ENCODE data around the gene MB21D2. TPM values are rescaled to one million over a fixed set of nuclear protein-coding genes. Genes with fewer than 3 reads are reported as not detected.

The MB21D2 gene
- polyA plus RNA-seq, 2 donors, result 0.61 to 1.6 TPM

GRCh38 chr3:192831801-192832347, 85.8 kb downstream of the MB21D2 start:
- H3K27ac ChIP-seq (ENCODE audit: low read depth in 2 of 2, low read length in 1 of 2), result no peak overlapping the region
- no peaks in the 10 kb centered on the region for H3K4me1 ChIP-seq (ENCODE audit: control insufficient read depth in 2 of 2, insufficient read depth in 2 of 2, low read length in 1 of 2)
- H3K4me3 ChIP-seq (ENCODE audit: low read depth in 1 of 2, low read length in 2 of 2), result no peak overlapping the region

GRCh38 chr3:192831111-192831644, 86.5 kb downstream of the MB21D2 start:
- no peaks in the 10 kb centered on the region for H3K36me3 ChIP-seq (ENCODE audit: control insufficient read depth in 2 of 2, insufficient read depth in 2 of 2, low read length in 1 of 2)
- H3K9me3 ChIP-seq (ENCODE audit: control insufficient read depth in 2 of 2, insufficient read depth in 1 of 2, low read depth in 1 of 2, low read length in 1 of 2), result no peaks in the 10 kb centered on the region
- no peaks in the 10 kb centered on the region for H3K4me1 ChIP-seq (ENCODE audit: control insufficient read depth in 2 of 2, insufficient read depth in 2 of 2, low read length in 1 of 2)
- no peak overlapping the region for H3K27ac ChIP-seq (ENCODE audit: low read depth in 2 of 2, low read length in 1 of 2)
- no peaks in the 10 kb centered on the region for H3K27me3 ChIP-seq (ENCODE audit: control insufficient read depth in 1 of 2, insufficient read depth in 2 of 2, low read length in 2 of 2)
- WGBS, 2 donors, result 55 to 62% methylated on average over 6 of the region's 6 CpGs
- no peak overlapping the region for H3K4me3 ChIP-seq (ENCODE audit: low read depth in 1 of 2, low read length in 2 of 2)

More at GRCh38 chr3:192831801-192832347, 85.8 kb downstream of the MB21D2 start:
- 36 to 45% methylated on average over 1 of the region's 1 CpG for WGBS, 2 donors
- no peaks in the 10 kb centered on the region for H3K36me3 ChIP-seq (ENCODE audit: control insufficient read depth in 2 of 2, insufficient read depth in 2 of 2, low read length in 1 of 2)
- no peaks in the 10 kb centered on the region for H3K9me3 ChIP-seq (ENCODE audit: control insufficient read depth in 2 of 2, insufficient read depth in 1 of 2, low read depth in 1 of 2, low read length in 1 of 2)
- no peaks in the 10 kb centered on the region for H3K27me3 ChIP-seq (ENCODE audit: control insufficient read depth in 1 of 2, insufficient read depth in 2 of 2, low read length in 2 of 2)

- H3K36me3 ChIP-seq (ENCODE audit: control insufficient read depth in 2 of 2, insufficient read depth in 2 of 2, low read length in 1 of 2), result no peaks in the 10 kb centered on the region
- H3K4me1 ChIP-seq (ENCODE audit: control insufficient read depth in 2 of 2, insufficient read depth in 2 of 2, low read length in 1 of 2), result no peaks in the 10 kb centered on the region
- 79 to 81% methylated on average over 7 of the region's 7 CpGs for WGBS, 2 donors
- H3K9me3 ChIP-seq (ENCODE audit: control insufficient read depth in 2 of 2, insufficient read depth in 1 of 2, low read depth in 1 of 2, low read length in 1 of 2), result no peaks in the 10 kb centered on the region
- no peak overlapping the region for H3K4me3 ChIP-seq (ENCODE audit: low read depth in 1 of 2, low read length in 2 of 2)
- no peak overlapping the region for H3K27ac ChIP-seq (ENCODE audit: low read depth in 2 of 2, low read length in 1 of 2)
- H3K27me3 ChIP-seq (ENCODE audit: control insufficient read depth in 1 of 2, insufficient read depth in 2 of 2, low read length in 2 of 2), result no peaks in the 10 kb centered on the region
These were observed 87.2 kb downstream of the MB21D2 start for GRCh38 chr3:192830291-192831110.

- no peaks in the 10 kb centered on the region for H3K27me3 ChIP-seq (ENCODE audit: control insufficient read depth in 1 of 2, insufficient read depth in 2 of 2, low read length in 2 of 2)
- WGBS, 2 donors, result 95 to 97% methylated on average over 7 of the region's 7 CpGs
- H3K36me3 ChIP-seq (ENCODE audit: control insufficient read depth in 2 of 2, insufficient read depth in 2 of 2, low read length in 1 of 2), result no peaks in the 10 kb centered on the region
- H3K4me1 ChIP-seq (ENCODE audit: control insufficient read depth in 2 of 2, insufficient read depth in 2 of 2, low read length in 1 of 2), result no peaks in the 10 kb centered on the region
- no peaks in the 10 kb centered on the region for H3K9me3 ChIP-seq (ENCODE audit: control insufficient read depth in 2 of 2, insufficient read depth in 1 of 2, low read depth in 1 of 2, low read length in 1 of 2)
- H3K27ac ChIP-seq (ENCODE audit: low read depth in 2 of 2, low read length in 1 of 2), result no peak overlapping the region
- H3K4me3 ChIP-seq (ENCODE audit: low read depth in 1 of 2, low read length in 2 of 2), result no peak overlapping the region
These were observed 89.6 kb downstream of the MB21D2 start for GRCh38 chr3:192827863-192828594.

GRCh38 chr3:192827208-192827607, 90.4 kb downstream of the MB21D2 start:
- no peaks in the 10 kb centered on the region for H3K9me3 ChIP-seq (ENCODE audit: control insufficient read depth in 2 of 2, insufficient read depth in 1 of 2, low read depth in 1 of 2, low read length in 1 of 2)
- no peak overlapping the region for H3K27ac ChIP-seq (ENCODE audit: low read depth in 2 of 2, low read length in 1 of 2)
- no peak overlapping the region for H3K4me3 ChIP-seq (ENCODE audit: low read depth in 1 of 2, low read length in 2 of 2)
- 69 to 77% methylated on average over 4 of the region's 4 CpGs for WGBS, 2 donors
- no peaks in the 10 kb centered on the region for H3K4me1 ChIP-seq (ENCODE audit: control insufficient read depth in 2 of 2, insufficient read depth in 2 of 2, low read length in 1 of 2)
- no peaks in the 10 kb centered on the region for H3K27me3 ChIP-seq (ENCODE audit: control insufficient read depth in 1 of 2, insufficient read depth in 2 of 2, low read length in 2 of 2)
- no peaks in the 10 kb centered on the region for H3K36me3 ChIP-seq (ENCODE audit: control insufficient read depth in 2 of 2, insufficient read depth in 2 of 2, low read length in 1 of 2)

GRCh38 chr3:192826214-192827006, 91.2 kb downstream of the MB21D2 start:
- H3K4me3 ChIP-seq (ENCODE audit: low read depth in 1 of 2, low read length in 2 of 2), result no peak overlapping the region
- H3K4me1 ChIP-seq (ENCODE audit: control insufficient read depth in 2 of 2, insufficient read depth in 2 of 2, low read length in 1 of 2), result no peaks in the 10 kb centered on the region
- no peaks in the 10 kb centered on the region for H3K9me3 ChIP-seq (ENCODE audit: control insufficient read depth in 2 of 2, insufficient read depth in 1 of 2, low read depth in 1 of 2, low read length in 1 of 2)
- H3K36me3 ChIP-seq (ENCODE audit: control insufficient read depth in 2 of 2, insufficient read depth in 2 of 2, low read length in 1 of 2), result no peaks in the 10 kb centered on the region
- no peak overlapping the region for H3K27ac ChIP-seq (ENCODE audit: low read depth in 2 of 2, low read length in 1 of 2)
- 49 to 51% methylated on average over 3 to 4 of the region's 4 CpGs for WGBS, 2 donors
- H3K27me3 ChIP-seq (ENCODE audit: control insufficient read depth in 1 of 2, insufficient read depth in 2 of 2, low read length in 2 of 2), result no peaks in the 10 kb centered on the region

GRCh38 chr3:192825657-192826200, 91.9 kb downstream of the MB21D2 start:
- Histone ChIP-seq H3K4me1 (ENCODE audit: control insufficient read depth in 2 of 2, insufficient read depth in 2 of 2, low read length in 1 of 2) (no peaks in the 10 kb centered on the region), H3K27ac (ENCODE audit: low read depth in 2 of 2, low read length in 1 of 2) (no peak overlapping the region), H3K27me3 (ENCODE audit: control insufficient read depth in 1 of 2, insufficient read depth in 2 of 2, low read length in 2 of 2) (no peaks in the 10 kb centered on the region), H3K36me3 (ENCODE audit: control insufficient read depth in 2 of 2, insufficient read depth in 2 of 2, low read length in 1 of 2) (no peaks in the 10 kb centered on the region), H3K9me3 (ENCODE audit: control insufficient read depth in 2 of 2, insufficient read depth in 1 of 2, low read depth in 1 of 2, low read length in 1 of 2) (no peaks in the 10 kb centered on the region), H3K4me3 (ENCODE audit: low read depth in 1 of 2, low read length in 2 of 2) (no peak overlapping the region)
- 39 to 40% methylated on average over 2 of the region's 2 CpGs for WGBS, 2 donors

GRCh38 chr3:192825216-192825615, 92.4 kb downstream of the MB21D2 start:
- 41 to 59% methylated on average over 1 of the region's 1 CpG for WGBS, 2 donors
- no peaks in the 10 kb centered on the region for H3K27me3 ChIP-seq (ENCODE audit: control insufficient read depth in 1 of 2, insufficient read depth in 2 of 2, low read length in 2 of 2)
- no peak overlapping the region for H3K27ac ChIP-seq (ENCODE audit: low read depth in 2 of 2, low read length in 1 of 2)
- no peaks in the 10 kb centered on the region for H3K4me1 ChIP-seq (ENCODE audit: control insufficient read depth in 2 of 2, insufficient read depth in 2 of 2, low read length in 1 of 2)
- H3K4me3 ChIP-seq (ENCODE audit: low read depth in 1 of 2, low read length in 2 of 2), result no peak overlapping the region
- H3K9me3 ChIP-seq (ENCODE audit: control insufficient read depth in 2 of 2, insufficient read depth in 1 of 2, low read depth in 1 of 2, low read length in 1 of 2), result no peaks in the 10 kb centered on the region
- no peaks in the 10 kb centered on the region for H3K36me3 ChIP-seq (ENCODE audit: control insufficient read depth in 2 of 2, insufficient read depth in 2 of 2, low read length in 1 of 2)

- Histone ChIP-seq H3K27ac (ENCODE audit: low read depth in 2 of 2, low read length in 1 of 2) (no peak overlapping the region), H3K4me1 (ENCODE audit: control insufficient read depth in 2 of 2, insufficient read depth in 2 of 2, low read length in 1 of 2) (no peaks in the 10 kb centered on the region), H3K36me3 (ENCODE audit: control insufficient read depth in 2 of 2, insufficient read depth in 2 of 2, low read length in 1 of 2) (no peaks in the 10 kb centered on the region), H3K4me3 (ENCODE audit: low read depth in 1 of 2, low read length in 2 of 2) (no peak overlapping the region), H3K27me3 (ENCODE audit: control insufficient read depth in 1 of 2, insufficient read depth in 2 of 2, low read length in 2 of 2) (no peaks in the 10 kb centered on the region), H3K9me3 (ENCODE audit: control insufficient read depth in 2 of 2, insufficient read depth in 1 of 2, low read depth in 1 of 2, low read length in 1 of 2) (no peaks in the 10 kb centered on the region)
- WGBS, 2 donors, result 92 to 96% methylated on average over 2 of the region's 2 CpGs
These were observed 93.3 kb downstream of the MB21D2 start for GRCh38 chr3:192824313-192824712.
